ENCODE results near the gene ZFP28.

The ZFP28 gene

GRCh38 chr19:56595548-56595899 is 56.8 kb downstream of the ZFP28 start:
- no peak for DNase-seq (ENCODE audit: low spot score)

- DNase-seq (ENCODE audit: low spot score), result no peak
Measured at GRCh38 chr19:56596676-56597075, 57.9 kb downstream of the ZFP28 start.

GRCh38 chr19:56597696-56598095 is 58.9 kb downstream of the ZFP28 start:
- no peak for DNase-seq (ENCODE audit: low spot score)

- DNase-seq (ENCODE audit: low spot score), result no peak
Measured at GRCh38 chr19:56601375-56601774, 62.6 kb downstream of the ZFP28 start.

GRCh38 chr19:56603829-56604228 is 65.1 kb downstream of the ZFP28 start:
- DNase-seq (ENCODE audit: low spot score), result no peak
